Upper lobe of left lung (tissue), 6 donors: ENCODE measurements around the gene PMF1. TPM values are rescaled to one million over a fixed set of nuclear protein-coding genes. Genes with fewer than 3 reads are reported as not detected.
"Not testable (repeated sequence)": the region's sequence is repeated elsewhere in the genome, so short reads cannot be mapped to it uniquely, and the experiment has no call there.

Experiments
- ATAC-seq, 2 donors: fragments of 200-7000 bp; cut with Tn5 transposase; one replicate each; pipeline ENCODE4 v1.9.1; 2022; ENCODE audit warnings: mild to moderate bottlenecking in 2 of 2, moderate library complexity in 2 of 2; ENCODE audit not compliant: low FRiP score in 2 of 2
- DNase-seq, 2 donors: peaks; one replicate each; pipeline ENCODE4 v3.0.0-alpha.2; 2019 to 2020
- H3K27ac ChIP-seq, 4 donors: fragments of 200-600 bp; sonication (generic); one replicate each; pipeline ENCODE4 v1.5.1; 2016 to 2019
- H3K27me3 ChIP-seq, 4 donors: fragments of 200-600 bp; sonication (generic); one replicate each; pipeline ENCODE4 v1.5.1; 2017 to 2019
- H3K36me3 ChIP-seq, 4 donors: fragments of 200-600 bp; sonication (generic); one replicate each; pipeline ENCODE4 v1.5.1; 2016 to 2019
- H3K4me1 ChIP-seq, 4 donors: fragments of 200-600 bp; sonication (generic); one replicate each; pipeline ENCODE4 v1.5.1; 2018 to 2019
- H3K4me3 ChIP-seq, 4 donors: fragments of 200-600 bp; sonication (generic); one replicate each; pipeline ENCODE4 v1.5.1; 2017 to 2019; ENCODE audit warnings: mild to moderate bottlenecking in 2 of 4, moderate library complexity in 1 of 4
- H3K9me3 ChIP-seq, 4 donors: fragments of 200-600 bp; sonication (generic); one replicate each; pipeline ENCODE4 v1.5.1; 2018 to 2019
- CTCF ChIP-seq, 6 experiments: fragments of 450-650 bp in 4 of 6; fragments of 200-600 bp in 2 of 6; sonication (generic) in 2 of 6; IDR thresholded peaks; one replicate each; pipeline ENCODE4 v1.5.1; 2016 to 2019; ENCODE audit warnings: antibody characterized with exemption in 6 of 6
- EP300 ChIP-seq, 4 donors: sonication (generic); formaldehyde crosslinking; IDR thresholded peaks; one replicate each; pipeline ENCODE4 v1.5.1; 2017; ENCODE audit warnings: antibody characterized with exemption in 4 of 4, control low read depth in 2 of 4
- POLR2A ChIP-seq, 4 donors: fragments of 450-650 bp; IDR thresholded peaks; one replicate each; pipeline ENCODE4 v1.5.1; 2016 to 2017; ENCODE audit warnings: antibody characterized with exemption in 4 of 4, mild to moderate bottlenecking in 2 of 4
- POLR2AphosphoS5 ChIP-seq, 2 donors: sonication (generic); formaldehyde crosslinking; IDR thresholded peaks; one replicate each; pipeline ENCODE4 v1.5.1; 2017; ENCODE audit warnings: antibody characterized with exemption in 2 of 2
- WGBS, 2 donors: methylation state at CpG; one replicate each; pipeline ENCODE4 v1.1.5; 2017 to 2018; 5-methylcytosine and 5-hydroxymethylcytosine counted together
- total RNA-seq, 6 donors: library from RNA; depleted of rRNA in 4 of 6; stranded (reverse); fragments of >200 nt in 4 of 6; gene quantifications; one replicate each; pipeline versions ENCODE4 v1.1.0 to v1.2.1, GENCODE V29; 2016 to 2021
- donor health status: DM: no; HTN: no; CAD: no; lungs with moderate emphysema.
- donor health status: DM: no; HTN: yes; CAD: no; lungs with severe emphysema.

PMF1 gene
- total RNA-seq, 6 donors from 2014 or later: 46.1 to 88.2 (median 66.6) TPM

DNA sequence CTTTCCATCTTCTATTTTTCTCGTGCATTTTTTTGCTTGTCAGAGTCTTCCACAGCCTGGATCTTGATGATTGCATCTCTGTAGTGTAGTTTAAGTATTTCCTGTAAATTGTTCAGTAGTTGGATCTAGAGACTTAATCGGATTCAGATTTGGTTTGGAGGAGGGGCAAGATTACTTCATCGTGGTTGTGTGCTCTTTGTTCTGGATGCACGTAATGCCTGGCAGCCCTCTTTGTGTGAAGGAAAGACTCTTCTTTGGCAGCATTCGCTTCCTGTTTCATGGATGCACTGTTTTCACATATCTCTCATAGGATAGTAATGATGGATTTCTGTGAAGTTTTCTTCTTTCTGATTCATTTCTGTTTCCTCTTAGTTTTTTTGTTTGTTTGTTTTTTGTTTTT lies 45.3 kb upstream of the PMF1 start:
- peaks cover 0 to 7% (median 1%) of the 10 kb centered on the region in 4 donors for H3K4me1 ChIP-seq
- 55 to 58% methylated on average over 5 of the region's 5 CpGs for WGBS, 2 donors
- ATAC-seq (no peak), DNase-seq (no peak)
- no peaks in the 10 kb centered on the region for H3K27me3 ChIP-seq
- H3K36me3 ChIP-seq: peaks cover 0 to 11% (median 4%) of the 10 kb centered on the region in 4 donors
- no peak overlapping the region for H3K4me3 ChIP-seq
- H3K9me3 ChIP-seq: no peaks in the 10 kb centered on the region
- H3K27ac ChIP-seq: no peak overlapping the region
- TF ChIP-seq CTCF (IDR thresholded peaks at IDR 0.05) (no peak), POLR2AphosphoS5 (IDR thresholded peaks at IDR 0.05) (no peak), EP300 (IDR thresholded peaks at IDR 0.05) (no peak), POLR2A (IDR thresholded peaks at IDR 0.05) (no peak)

DNA sequence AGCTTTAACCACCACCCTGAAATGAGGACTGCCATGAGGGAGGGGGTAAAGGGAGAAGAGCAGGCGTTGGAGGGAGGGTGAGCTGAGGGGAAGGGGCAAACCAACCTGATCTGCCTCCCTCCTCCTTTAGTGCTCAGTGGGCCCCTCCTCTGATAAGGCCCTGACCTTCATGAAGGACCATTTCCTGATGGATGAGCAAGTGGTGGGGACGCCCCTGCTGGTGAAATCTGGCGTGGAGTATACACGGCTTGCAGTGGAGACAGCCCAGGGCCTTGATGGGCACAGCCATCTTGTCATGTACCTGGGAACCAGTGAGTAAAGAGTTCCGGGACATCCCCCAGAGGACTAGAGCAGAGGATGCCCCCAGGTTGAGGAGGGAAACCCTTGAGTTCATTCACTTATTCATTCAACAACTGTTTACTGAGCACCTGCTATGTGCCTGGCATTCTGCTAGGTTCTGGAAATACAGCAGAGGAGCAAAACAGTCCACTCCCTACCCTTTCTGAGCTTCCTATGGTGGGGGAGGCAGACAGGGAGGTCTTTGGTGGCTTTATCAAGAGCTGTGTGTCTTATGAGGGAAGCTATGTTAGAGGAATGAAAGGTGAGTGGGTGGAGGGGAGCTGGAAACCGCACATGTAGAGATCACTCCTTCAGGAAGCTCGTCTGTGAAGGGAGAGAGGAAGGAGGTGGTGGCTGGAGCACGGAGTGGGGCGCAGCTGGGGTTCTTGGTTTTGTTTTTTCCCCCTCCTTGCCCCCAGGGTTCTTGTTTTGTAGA lies 39.9 kb upstream of the PMF1 start:
- TF ChIP-seq EP300 (IDR thresholded peaks at IDR 0.05) (no peak), POLR2A (IDR thresholded peaks at IDR 0.05) (no peak), CTCF (IDR thresholded peaks at IDR 0.05) (no peak), POLR2AphosphoS5 (IDR thresholded peaks at IDR 0.05) (no peak)

DNA sequence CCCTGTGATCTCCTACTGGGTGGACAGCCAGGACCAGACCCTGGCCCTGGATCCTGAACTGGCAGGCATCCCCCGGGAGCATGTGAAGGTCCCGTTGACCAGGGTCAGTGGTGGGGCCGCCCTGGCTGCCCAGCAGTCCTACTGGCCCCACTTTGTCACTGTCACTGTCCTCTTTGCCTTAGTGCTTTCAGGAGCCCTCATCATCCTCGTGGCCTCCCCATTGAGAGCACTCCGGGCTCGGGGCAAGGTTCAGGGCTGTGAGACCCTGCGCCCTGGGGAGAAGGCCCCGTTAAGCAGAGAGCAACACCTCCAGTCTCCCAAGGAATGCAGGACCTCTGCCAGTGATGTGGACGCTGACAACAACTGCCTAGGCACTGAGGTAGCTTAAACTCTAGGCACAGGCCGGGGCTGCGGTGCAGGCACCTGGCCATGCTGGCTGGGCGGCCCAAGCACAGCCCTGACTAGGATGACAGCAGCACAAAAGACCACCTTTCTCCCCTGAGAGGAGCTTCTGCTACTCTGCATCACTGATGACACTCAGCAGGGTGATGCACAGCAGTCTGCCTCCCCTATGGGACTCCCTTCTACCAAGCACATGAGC lies 36.1 kb upstream of the PMF1 start:
- no peak for TF ChIP-seq POLR2A (IDR thresholded peaks at IDR 0.05)
- TF ChIP-seq POLR2AphosphoS5 (IDR thresholded peaks at IDR 0.05): no peak
- Histone ChIP-seq H3K4me1 (no peaks in the 10 kb centered on the region), H3K27ac (no peak overlapping the region), H3K27me3 (no peaks in the 10 kb centered on the region), H3K4me3 (no peak overlapping the region), H3K36me3 (peaks cover 0 to 31% (median 7%) of the 10 kb centered on the region in 4 donors), H3K9me3 (no peaks in the 10 kb centered on the region)
- ATAC-seq: peak; percentile 4 to 35
- DNase-seq: no peak
- 67 to 87% methylated on average over 3 to 12 of the region's 12 CpGs for WGBS, 2 donors

More for the DNA sequence above, 39.9 kb upstream of the PMF1 start:
- ATAC-seq: no peak
- H3K4me1 ChIP-seq: no peaks in the 10 kb centered on the region
- 86% methylated on average over 9 of the region's 9 CpGs for WGBS, 2 donors
- no peak overlapping the region for H3K4me3 ChIP-seq
- peaks cover 0 to 31% (median 11%) of the 10 kb centered on the region in 4 donors for H3K36me3 ChIP-seq
- H3K27me3 ChIP-seq: no peaks in the 10 kb centered on the region
- no peak for DNase-seq
- no peaks in the 10 kb centered on the region for H3K9me3 ChIP-seq
- no peak overlapping the region for H3K27ac ChIP-seq

DNA sequence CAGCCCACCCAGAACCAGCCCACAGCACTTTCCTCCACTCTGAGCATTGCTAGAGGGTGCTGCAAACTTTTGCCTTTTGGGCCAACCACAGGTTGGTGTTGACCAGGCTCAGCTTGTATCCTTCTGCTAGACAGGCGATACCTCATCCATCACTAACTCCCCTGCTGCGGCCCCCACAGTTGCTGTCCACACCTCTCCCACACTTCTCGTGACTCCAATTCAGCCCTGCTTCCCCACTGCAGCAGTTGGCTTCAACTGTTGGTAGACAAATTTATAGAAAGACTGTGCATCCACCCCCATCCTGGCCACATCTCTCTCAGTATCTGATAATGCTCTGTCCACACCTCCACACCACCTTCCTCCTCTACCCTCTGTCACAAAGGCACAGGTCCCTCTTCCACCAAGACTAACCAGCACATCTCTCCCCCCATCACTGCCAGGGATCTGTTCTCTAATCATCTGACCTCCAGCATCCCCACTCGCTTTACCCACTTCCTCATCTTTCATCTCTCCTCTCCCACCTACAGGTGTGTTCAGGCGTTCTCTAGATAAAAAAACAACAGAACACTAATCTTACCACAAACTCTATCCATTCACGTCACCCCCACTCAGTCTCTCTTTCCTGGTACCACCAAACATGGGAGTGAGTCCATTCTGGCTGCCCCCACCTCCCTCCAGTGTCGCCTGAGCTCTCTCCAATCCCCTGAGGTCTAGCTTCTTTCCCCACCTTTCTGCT lies 34.7 kb upstream of the PMF1 start:
- no peaks in the 10 kb centered on the region for H3K27me3 ChIP-seq
- H3K9me3 ChIP-seq: no peaks in the 10 kb centered on the region
- peaks cover 0 to 27% (median 7%) of the 10 kb centered on the region in 4 donors for H3K36me3 ChIP-seq
- TF ChIP-seq CTCF (IDR thresholded peaks at IDR 0.05) (no peak), POLR2AphosphoS5 (IDR thresholded peaks at IDR 0.05) (no peak)
- no peak for DNase-seq
- no peaks in the 10 kb centered on the region for H3K4me1 ChIP-seq
- no peak overlapping the region for H3K4me3 ChIP-seq
- no peak overlapping the region for H3K27ac ChIP-seq
- no peak for ATAC-seq
- WGBS, 2 donors: 79 to 84% methylated on average over 7 of the region's 7 CpGs

DNA sequence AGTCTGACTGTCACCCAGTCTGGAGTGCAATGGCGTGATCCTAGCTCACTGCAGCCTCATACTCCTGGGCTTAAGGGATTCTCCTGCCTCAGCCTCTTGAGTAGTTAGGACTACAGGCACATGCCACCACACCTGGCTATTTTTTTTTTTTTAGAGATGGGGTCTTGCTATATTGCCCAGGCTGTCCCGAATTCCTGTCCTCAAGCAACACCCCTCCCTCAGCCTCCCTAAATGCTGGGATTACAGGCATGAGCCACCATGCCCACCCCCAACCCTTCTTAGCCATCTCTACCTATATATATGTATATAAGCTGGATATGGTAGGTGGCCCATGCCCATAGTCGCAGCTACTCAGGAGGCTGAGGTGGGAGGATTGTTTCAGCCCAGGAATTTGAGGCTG lies 32.3 kb upstream of the PMF1 start:
- H3K27me3 ChIP-seq: no peaks in the 10 kb centered on the region
- ATAC-seq (no peak), DNase-seq (no peak)
- H3K36me3 ChIP-seq: peaks cover 0 to 13% (median 2%) of the 10 kb centered on the region in 4 donors
- no peaks in the 10 kb centered on the region for H3K9me3 ChIP-seq
- 91 to 97% methylated on average over 3 of the region's 3 CpGs for WGBS, 2 donors
- H3K27ac ChIP-seq: peak overlapping the region in 1 of 4 donors; percentile 48
- no peaks in the 10 kb centered on the region for H3K4me1 ChIP-seq
- no peak overlapping the region for H3K4me3 ChIP-seq
- TF ChIP-seq CTCF (IDR thresholded peaks at IDR 0.05): no peak
- TF ChIP-seq POLR2A (IDR thresholded peaks at IDR 0.05): no peak
- TF ChIP-seq EP300 (IDR thresholded peaks at IDR 0.05): no peak
- TF ChIP-seq POLR2AphosphoS5 (IDR thresholded peaks at IDR 0.05): no peak

DNA sequence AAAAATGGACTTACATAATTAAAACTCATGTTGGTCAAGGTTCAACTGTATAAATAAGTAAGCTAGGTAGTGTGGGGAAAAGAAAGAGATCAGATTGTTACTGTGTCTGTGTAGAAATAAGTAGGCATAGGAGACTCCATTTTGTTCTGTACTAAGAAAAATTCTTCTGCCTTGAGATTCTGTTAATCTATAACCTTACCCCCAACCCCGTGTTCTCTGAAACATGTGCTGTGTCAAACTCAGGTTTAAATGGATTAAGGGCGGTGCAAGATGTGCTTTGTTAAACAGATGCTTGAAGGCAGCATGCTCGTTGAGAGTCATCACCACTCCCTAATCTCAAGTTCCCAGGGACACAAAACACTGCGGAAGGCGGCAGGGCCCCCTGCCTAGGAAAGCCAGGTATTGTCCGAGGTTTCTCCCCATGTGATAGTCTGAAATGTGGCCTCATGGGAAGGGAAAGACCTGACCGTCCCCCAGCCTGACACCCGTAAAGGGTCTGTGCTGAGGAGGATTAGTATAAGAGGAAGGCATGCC lies 31.3 kb upstream of the PMF1 start:
- H3K4me3 ChIP-seq, H3K27me3 ChIP-seq, ATAC-seq, H3K4me1 ChIP-seq, H3K9me3 ChIP-seq, H3K36me3 ChIP-seq: not testable (repeated sequence)
- DNase-seq: peak in 1 of 2 donors; percentile 44
- H3K27ac ChIP-seq: peak overlapping the region in 2 of 4 donors; percentile 25 to 62
- 58 to 59% methylated on average over 8 of the region's 8 CpGs for WGBS, 2 donors

- not testable (repeated sequence) for H3K27me3 ChIP-seq, ATAC-seq, DNase-seq, H3K36me3 ChIP-seq, H3K4me1 ChIP-seq, H3K4me3 ChIP-seq, H3K9me3 ChIP-seq
- H3K27ac ChIP-seq: peak overlapping the region in 1 of 4 donors; percentile 62
- WGBS, 2 donors: 85 to 86% methylated on average over 12 of the region's 12 CpGs
Measured at GRCh38 chr1:156182010-156182779, 30.6 kb upstream of the PMF1 start.
